H9 (cell line): Measurements from ENCODE around the gene C12orf50. TPM values are rescaled to one million over a fixed set of nuclear protein-coding genes. Genes with fewer than 3 reads are reported as not detected.

Experiments
- DNase-seq: peaks from one replicate; pipeline ENCODE4 v3.0.0-alpha.2; 2017
- H2AFZ ChIP-seq: one replicate; pipeline ENCODE4 v1.6.1; 2013; ENCODE audit warnings: mild to moderate bottlenecking, low read length, control low read depth, moderate library complexity
- H2AK5ac ChIP-seq: 2 replicates; pipeline ENCODE4 v1.6.1; 2013; ENCODE audit warnings: low read length, control low read depth, mixed read lengths; ENCODE audit not compliant: insufficient read length
- H2BK120ac ChIP-seq: one replicate; pipeline ENCODE4 v1.6.1; 2013; ENCODE audit warnings: low read depth, mild to moderate bottlenecking, low read length, control low read depth, inconsistent platforms; ENCODE audit not compliant: poor library complexity, severe bottlenecking
- H2BK12ac ChIP-seq: 2 replicates; pipeline ENCODE4 v1.6.1; 2013; ENCODE audit warnings: low read length, control low read depth, mixed read lengths, low read depth; ENCODE audit not compliant: insufficient read length
- H2BK15ac ChIP-seq: 2 replicates; pipeline ENCODE4 v1.6.1; 2013; ENCODE audit warnings: low read depth, low read length, control low read depth
- H2BK20ac ChIP-seq: one replicate; pipeline ENCODE4 v1.6.1; 2013; ENCODE audit warnings: low read depth, mild to moderate bottlenecking, low read length, control low read depth, inconsistent platforms; ENCODE audit not compliant: poor library complexity, severe bottlenecking
- H2BK5ac ChIP-seq: 2 replicates; pipeline ENCODE4 v1.6.1; 2013; ENCODE audit warnings: low read length, control low read depth, mixed read lengths; ENCODE audit not compliant: insufficient read length
- H3K14ac ChIP-seq: 2 replicates; pipeline ENCODE4 v1.6.1; 2013; ENCODE audit warnings: low read length, control low read depth; ENCODE audit not compliant: insufficient read depth
- H3K18ac ChIP-seq: 2 replicates; pipeline ENCODE4 v1.6.1; 2013; ENCODE audit warnings: low read depth, mild to moderate bottlenecking, mixed read lengths, low read length, control low read depth; ENCODE audit not compliant: insufficient read length
- H3K23ac ChIP-seq: 2 replicates; pipeline ENCODE4 v1.6.1; 2013; ENCODE audit warnings: low read length, control low read depth, mixed read lengths, low read depth; ENCODE audit not compliant: insufficient read length
- H3K23me2 ChIP-seq: 2 replicates; pipeline ENCODE4 v1.6.1; 2013; ENCODE audit warnings: low read depth, mild to moderate bottlenecking, mixed read lengths, low read length, control low read depth; ENCODE audit not compliant: insufficient read length, poor library complexity, severe bottlenecking
- H3K27ac ChIP-seq: 2 replicates; pipeline ENCODE4 v1.5.1; 2013; ENCODE audit warnings: low read length, control low read depth, mixed read lengths, low read depth; ENCODE audit not compliant: insufficient read length
- H3K27me3 ChIP-seq: 2 replicates; pipeline ENCODE4 v1.6.1; 2013; ENCODE audit warnings: low read length, control low read depth, inconsistent platforms; ENCODE audit not compliant: insufficient read depth
- H3K4ac ChIP-seq: 2 replicates; pipeline ENCODE4 v1.6.1; 2013; ENCODE audit warnings: low read depth, mild to moderate bottlenecking, control low read depth, inconsistent platforms, low read length, moderate library complexity
- H3K4me1 ChIP-seq: 2 replicates; pipeline ENCODE4 v1.6.1; 2013; ENCODE audit warnings: low read length, control low read depth, inconsistent platforms; ENCODE audit not compliant: insufficient read depth
- H3K4me2 ChIP-seq: 2 replicates; pipeline ENCODE4 v1.6.1; 2013; ENCODE audit warnings: low read length, control low read depth, mixed read lengths; ENCODE audit not compliant: insufficient read length, insufficient read depth
- H3K56ac ChIP-seq: 2 replicates; pipeline ENCODE4 v1.6.1; 2013; ENCODE audit warnings: low read depth, mild to moderate bottlenecking, mixed read lengths, low read length, control low read depth; ENCODE audit not compliant: insufficient read length
- H3K79me1 ChIP-seq: 2 replicates; pipeline ENCODE4 v1.6.1; 2013; ENCODE audit warnings: low read depth, mild to moderate bottlenecking, moderate library complexity, low read length, control low read depth, inconsistent platforms; ENCODE audit not compliant: insufficient read depth, poor library complexity, severe bottlenecking
- H3K79me2 ChIP-seq: 2 replicates; pipeline ENCODE4 v1.6.1; 2013; ENCODE audit warnings: low read length, control low read depth, inconsistent platforms; ENCODE audit not compliant: insufficient read depth
- H3K9ac ChIP-seq: 2 replicates; pipeline ENCODE4 v1.6.1; 2013; ENCODE audit warnings: low read length, control low read depth, mixed read lengths; ENCODE audit not compliant: insufficient read length; ENCODE audit errors: extremely low read depth
- H3K9me3 ChIP-seq: one replicate; pipeline ENCODE4 v1.6.1; 2013; ENCODE audit warnings: low read depth, low read length, inconsistent platforms; ENCODE audit not compliant: control insufficient read depth
- H3T11ph ChIP-seq: one replicate; pipeline ENCODE4 v1.6.1; 2013; ENCODE audit warnings: mild to moderate bottlenecking, low read length, control low read depth, inconsistent platforms
- H4K20me1 ChIP-seq: one replicate; pipeline ENCODE4 v1.6.1; 2013; ENCODE audit not compliant: control insufficient read depth, insufficient read length, insufficient read depth
- H4K5ac ChIP-seq: 2 replicates; pipeline ENCODE4 v1.6.1; 2013; ENCODE audit warnings: low read depth, mild to moderate bottlenecking, mixed read lengths, low read length, control low read depth; ENCODE audit not compliant: insufficient read length
- H4K8ac ChIP-seq: replicated peaks from 2 replicates; pipeline ENCODE4 v1.6.1; 2013; ENCODE audit warnings: low read length, control low read depth, mixed read lengths, low read depth; ENCODE audit not compliant: insufficient read length
- H4K91ac ChIP-seq: 2 replicates; pipeline ENCODE4 v1.6.1; 2013; ENCODE audit warnings: low read depth, mild to moderate bottlenecking, moderate library complexity, mixed read lengths, low read length, control low read depth; ENCODE audit not compliant: insufficient read length
- H3K27ac Mint-ChIP-seq, 3 experiments: 2 replicates in 2 of 3; 3 replicates in 1 of 3; pipeline ENCODE4 v1.8.0; 2020 to 2021; ENCODE audit warnings: mixed read lengths in 3 of 3, mild to moderate bottlenecking in 1 of 3, moderate library complexity in 1 of 3
- H3K27me3 Mint-ChIP-seq: 2 replicates; pipeline ENCODE4 v1.8.0; 2021; ENCODE audit warnings: low read depth, mild to moderate bottlenecking, moderate library complexity, mixed read lengths
- H3K36me3 Mint-ChIP-seq, 3 experiments: 2 replicates in 2 of 3; 3 replicates in 1 of 3; pipeline ENCODE4 v1.8.0; 2020 to 2021; ENCODE audit warnings: low read depth in 3 of 3, mixed read lengths in 3 of 3; ENCODE audit not compliant: insufficient read depth in 1 of 3
- H3K4me1 Mint-ChIP-seq, 2 experiments: 2 replicates each; pipeline ENCODE4 v1.8.0; 2020; ENCODE audit warnings: mixed read lengths in 2 of 2
- H3K4me3 Mint-ChIP-seq, 2 experiments: 2 replicates in 1 of 2; 3 replicates in 1 of 2; pipeline ENCODE4 v1.8.0; 2020 to 2021; ENCODE audit warnings: mild to moderate bottlenecking in 2 of 2, mixed read lengths in 2 of 2, moderate library complexity in 1 of 2
- H3K9me3 Mint-ChIP-seq, 2 experiments: 2 replicates in 1 of 2; 3 replicates in 1 of 2; pipeline ENCODE4 v1.8.0; 2020; ENCODE audit warnings: mild to moderate bottlenecking in 2 of 2, mixed read lengths in 2 of 2, moderate library complexity in 1 of 2
- CTCF ChIP-seq: fragments of 200-600 bp; sonication (generic); conservative IDR thresholded peaks from 3 replicates; pipeline ENCODE4 v1.8.0; 2021; ENCODE audit warnings: antibody characterized with exemption, mild to moderate bottlenecking
- WGBS: extraction: QIAGEN DNeasy Blood & Tissue Kit; methylation state at CpG from one replicate; pipeline ENCODE4 v1.1.7; 2013; ENCODE audit warnings: missing lambda C conversion rate, low lambda C conversion rate, mixed read lengths; ENCODE audit not compliant: insufficient read length; ENCODE audit errors: extremely low coverage; 5-methylcytosine and 5-hydroxymethylcytosine counted together
- total RNA-seq: library from RNA; stranded (reverse); gene quantifications from 2 replicates; pipeline ENCODE4 v1.2.1, GENCODE V29; 2021

C12orf50 gene
- total RNA-seq, 1 experiment from 2014 or later, result 0.17 TPM

GRCh38 chr12:88017964-88018363 is 11.2 kb downstream of the C12orf50 start:
- Histone ChIP-seq H3K79me2 (no peaks in the 10 kb centered on the region), H3K14ac (no peak overlapping the region), H2BK120ac (no peak overlapping the region), H3K27me3 (no peaks in the 10 kb centered on the region), H3K79me1 (no peaks in the 10 kb centered on the region), H2BK20ac (no peak overlapping the region), H3K4me2 (no peak overlapping the region), H3K27ac (no peak overlapping the region), H3K9ac (no peak overlapping the region), H2BK12ac (no peak overlapping the region), H4K20me1 (no peaks in the 10 kb centered on the region), H3K18ac (no peak overlapping the region), H2AFZ (no peak overlapping the region), H3K23ac (no peak overlapping the region), H4K8ac (no peak overlapping the region), H2BK15ac (no peak overlapping the region), H3K4me1 (no peaks in the 10 kb centered on the region), H4K5ac (no peak overlapping the region), H3T11ph (no peak overlapping the region), H4K91ac (no peak overlapping the region), H3K4ac (no peak overlapping the region), H3K9me3 (peaks cover 11% of the 10 kb centered on the region), H2AK5ac (no peak overlapping the region), H3K23me2 (no peaks in the 10 kb centered on the region), H2BK5ac (no peak overlapping the region), H3K56ac (no peak overlapping the region)
- whole genome bisulfite sequencing, result no CpG with 5 or more reads among the region's 3 CpGs
- Mint-ChIP-seq H3K4me1 (no peaks in the 10 kb centered on the region), H3K9me3 (peaks cover 34 to 38% of the 10 kb centered on the region in 2 experiments), H3K27ac (no peak overlapping the region), H3K27me3 (no peaks in the 10 kb centered on the region), H3K4me3 (no peak overlapping the region), H3K36me3 (peaks cover 10 to 25% (median 12%) of the 10 kb centered on the region in 3 experiments)
- no peak for DNase-seq
- TF ChIP-seq CTCF, result no peak
